ENCODE measurements around the gene HMOX1. TPM values are rescaled to one million over a fixed set of nuclear protein-coding genes. Genes with fewer than 3 reads are reported as not detected.

The HMOX1 gene, protein sequence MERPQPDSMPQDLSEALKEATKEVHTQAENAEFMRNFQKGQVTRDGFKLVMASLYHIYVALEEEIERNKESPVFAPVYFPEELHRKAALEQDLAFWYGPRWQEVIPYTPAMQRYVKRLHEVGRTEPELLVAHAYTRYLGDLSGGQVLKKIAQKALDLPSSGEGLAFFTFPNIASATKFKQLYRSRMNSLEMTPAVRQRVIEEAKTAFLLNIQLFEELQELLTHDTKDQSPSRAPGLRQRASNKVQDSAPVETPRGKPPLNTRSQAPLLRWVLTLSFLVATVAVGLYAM
- polyA plus RNA-seq (ENCODE audit: insufficient read length in 4 of 4): 10 to 100 TPM; 39.9 to 56.6 (median 43.2) TPM

DNA sequence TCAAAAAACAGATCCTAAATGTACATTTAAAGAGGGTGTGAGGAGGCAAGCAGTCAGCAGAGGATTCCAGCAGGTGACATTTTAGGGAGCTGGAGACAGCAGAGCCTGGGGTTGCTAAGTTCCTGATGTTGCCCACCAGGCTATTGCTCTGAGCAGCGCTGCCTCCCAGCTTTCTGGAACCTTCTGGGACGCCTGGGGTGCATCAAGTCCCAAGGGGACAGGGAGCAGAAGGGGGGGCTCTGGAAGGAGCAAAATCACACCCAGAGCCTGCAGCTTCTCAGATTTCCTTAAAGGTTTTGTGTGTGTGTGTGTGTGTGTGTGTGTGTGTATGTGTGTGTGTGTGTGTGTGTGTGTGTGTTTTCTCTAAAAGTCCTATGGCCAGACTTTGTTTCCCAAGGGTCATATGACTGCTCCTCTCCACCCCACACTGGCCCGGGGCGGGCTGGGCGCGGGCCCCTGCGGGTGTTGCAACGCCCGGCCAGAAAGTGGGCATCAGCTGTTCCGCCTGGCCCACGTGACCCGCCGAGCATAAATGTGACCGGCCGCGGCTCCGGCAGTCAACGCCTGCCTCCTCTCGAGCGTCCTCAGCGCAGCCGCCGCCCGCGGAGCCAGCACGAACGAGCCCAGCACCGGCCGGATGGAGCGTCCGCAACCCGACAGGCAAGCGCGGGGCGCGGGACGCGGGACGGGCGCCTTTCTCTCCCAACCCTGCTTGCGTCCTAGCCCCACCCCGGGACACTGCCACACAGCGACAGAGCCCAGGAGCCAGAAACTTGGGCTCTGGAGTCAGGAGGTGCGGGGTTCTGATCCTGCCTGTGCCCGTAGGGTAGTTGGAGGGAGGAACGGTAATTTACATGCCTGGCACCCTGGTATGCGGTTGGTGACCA, at the start of gene HMOX1:
HMOX1 (plus strand) TSS at position 560 of the 887 bp plus-strand sequence; CDS start at position 638, 78 bp downstream.
- DNase-seq (ENCODE audit: low read depth in 4 of 4, low spot score in 3 of 4): peak in 2 of 4 donors; percentile 57 to 62

- DNase-seq (ENCODE audit: low read depth in 4 of 4, low spot score in 3 of 4): no peak
These were observed 48.6 kb upstream of the HMOX1 start for GRCh38 chr22:35332278-35332677.

GRCh38 chr22:35333220-35333619, 47.7 kb upstream of the HMOX1 start:
- DNase-seq (ENCODE audit: low read depth in 4 of 4, low spot score in 3 of 4): no peak

DNA sequence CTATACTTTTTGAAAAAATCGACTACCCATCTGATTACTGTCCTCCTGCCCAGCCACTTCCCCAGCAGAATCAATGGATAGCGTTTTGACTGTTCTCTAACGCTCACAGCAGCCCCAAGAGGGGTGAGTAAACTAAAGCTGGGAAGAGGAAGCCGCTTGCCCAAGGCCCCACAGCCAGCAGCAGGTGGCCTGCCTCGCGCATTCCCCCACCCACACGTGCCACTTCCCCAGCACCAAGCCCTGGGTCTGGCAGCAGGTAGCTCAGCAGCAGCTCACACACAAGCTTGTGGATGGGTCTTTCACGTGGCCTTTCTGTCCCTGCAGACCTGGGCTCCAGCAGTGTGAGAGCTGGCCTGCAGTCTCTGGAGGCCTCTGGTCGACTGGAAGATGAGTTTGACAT, 46.9 kb upstream of the HMOX1 start:
- DNase-seq (ENCODE audit: low read depth in 4 of 4, low spot score in 3 of 4): no peak

- no peak for DNase-seq (ENCODE audit: low read depth in 4 of 4, low spot score in 3 of 4)
These were observed 45.4 kb upstream of the HMOX1 start for GRCh38 chr22:35335468-35335867.

DNA sequence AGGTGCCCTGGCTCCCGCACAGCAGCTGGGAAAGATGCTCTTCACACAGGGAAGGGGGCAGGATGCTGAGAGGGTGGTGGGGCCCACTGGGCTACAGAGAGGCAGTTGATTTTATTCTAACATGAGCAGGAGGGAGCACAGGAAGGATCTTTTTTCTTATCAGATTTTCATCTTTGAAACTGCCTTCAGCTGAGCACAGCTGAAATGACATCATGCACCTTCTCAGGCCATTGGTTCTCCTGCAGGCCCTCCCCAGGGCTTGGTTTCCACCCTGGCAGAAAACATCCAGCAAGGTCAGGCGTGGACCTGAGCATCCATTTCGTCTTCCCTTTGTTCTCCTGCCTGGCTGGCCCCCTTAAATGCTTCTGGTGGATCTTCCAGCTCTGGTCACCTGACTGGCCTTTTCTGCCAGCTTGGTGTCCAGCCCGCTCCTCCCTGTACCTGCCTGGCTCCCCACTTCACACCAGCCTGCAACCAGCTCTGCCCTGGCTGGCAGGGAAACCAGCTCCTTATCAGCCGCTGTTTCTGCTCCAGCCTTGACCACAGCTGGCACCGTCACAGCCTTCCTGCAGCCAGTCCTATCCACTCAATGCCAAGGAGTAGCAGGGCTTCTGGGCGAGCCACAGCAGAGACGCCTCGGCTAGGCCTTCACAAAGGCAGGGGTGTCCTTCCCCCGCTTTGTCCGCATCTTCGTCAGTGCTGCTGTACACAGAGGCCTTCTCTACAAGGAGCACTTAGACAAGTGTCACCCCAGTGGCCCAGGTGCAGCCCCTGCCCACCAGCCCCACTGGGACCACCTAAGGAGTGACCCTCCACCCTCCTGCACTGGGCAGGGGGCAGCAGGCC, 44.7 kb upstream of the HMOX1 start:
- DNase-seq (ENCODE audit: low read depth in 4 of 4, low spot score in 3 of 4): no peak

DNA sequence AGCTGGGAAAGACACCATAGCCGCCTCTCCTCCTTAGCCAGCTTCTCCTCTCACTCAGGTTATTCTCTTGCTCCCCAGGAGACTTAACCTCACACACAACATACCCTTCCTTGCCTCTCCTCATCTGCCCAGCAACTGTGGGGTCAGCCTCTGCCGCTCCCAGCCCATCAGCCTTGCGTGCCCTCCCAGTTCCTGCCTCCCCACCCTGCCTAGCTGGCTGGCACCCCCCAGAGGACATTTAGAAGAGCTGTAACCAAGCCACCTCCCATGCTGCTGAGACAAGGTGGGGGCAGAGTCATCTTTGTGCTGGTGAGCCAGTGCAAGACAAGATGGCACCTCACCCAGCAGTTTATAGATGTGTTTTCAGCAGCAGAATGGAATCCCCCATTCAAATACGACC, 43.0 kb upstream of the HMOX1 start:
- no peak for DNase-seq (ENCODE audit: low read depth in 4 of 4, low spot score in 3 of 4)

- no peak for DNase-seq (ENCODE audit: low read depth in 4 of 4, low spot score in 3 of 4)
These were observed 39.6 kb upstream of the HMOX1 start for GRCh38 chr22:35341090-35341874.

GRCh38 chr22:35342390-35342789, 38.5 kb upstream of the HMOX1 start:
- DNase-seq (ENCODE audit: low read depth in 4 of 4, low spot score in 3 of 4): no peak

GRCh38 chr22:35343664-35344550, 37.0 kb upstream of the HMOX1 start:
- no peak for DNase-seq (ENCODE audit: low read depth in 4 of 4, low spot score in 3 of 4)

GRCh38 chr22:35344956-35345690, 35.8 kb upstream of the HMOX1 start:
- no peak for DNase-seq (ENCODE audit: low read depth in 4 of 4, low spot score in 3 of 4)

DNA sequence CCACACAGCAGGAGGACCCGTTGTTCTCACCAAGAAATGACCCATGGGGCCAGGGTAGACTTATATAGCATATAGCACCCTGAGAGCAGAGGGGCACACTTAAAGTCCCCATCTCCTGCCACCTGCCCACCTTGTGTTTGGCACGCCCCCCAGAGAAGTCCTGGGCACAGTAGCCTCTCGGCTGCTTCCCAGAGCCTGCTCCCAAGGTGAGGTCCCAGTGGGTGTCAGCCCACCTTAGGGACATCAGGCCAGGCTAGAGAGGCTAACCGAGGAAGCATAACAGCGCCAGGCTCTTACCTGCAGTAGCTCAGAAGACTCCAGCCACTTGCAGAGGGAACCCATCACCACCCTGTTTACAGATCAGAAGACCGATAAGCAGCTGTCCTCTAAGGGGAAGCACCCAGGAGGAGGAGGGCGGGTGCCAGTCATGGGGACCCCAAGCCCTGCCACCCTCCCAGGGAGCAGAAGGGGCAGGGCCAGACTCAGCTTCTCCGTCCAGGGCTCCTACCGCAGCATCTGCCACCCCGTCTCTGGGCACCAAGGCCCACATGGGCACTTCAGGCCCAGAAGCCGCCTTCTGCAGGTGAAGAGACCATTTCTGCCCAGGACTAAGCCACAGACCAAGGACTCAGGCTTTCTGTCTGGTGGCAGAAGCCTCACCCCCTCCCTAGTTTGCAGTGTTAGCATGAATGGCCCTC, 34.9 kb upstream of the HMOX1 start:
- no peak for DNase-seq (ENCODE audit: low read depth in 4 of 4, low spot score in 3 of 4)

GRCh38 chr22:35346596-35347220, 34.2 kb upstream of the HMOX1 start:
- no peak for DNase-seq (ENCODE audit: low read depth in 4 of 4, low spot score in 3 of 4)

GRCh38 chr22:35347462-35347861, 33.4 kb upstream of the HMOX1 start:
- DNase-seq (ENCODE audit: low read depth in 4 of 4, low spot score in 3 of 4): no peak

DNA sequence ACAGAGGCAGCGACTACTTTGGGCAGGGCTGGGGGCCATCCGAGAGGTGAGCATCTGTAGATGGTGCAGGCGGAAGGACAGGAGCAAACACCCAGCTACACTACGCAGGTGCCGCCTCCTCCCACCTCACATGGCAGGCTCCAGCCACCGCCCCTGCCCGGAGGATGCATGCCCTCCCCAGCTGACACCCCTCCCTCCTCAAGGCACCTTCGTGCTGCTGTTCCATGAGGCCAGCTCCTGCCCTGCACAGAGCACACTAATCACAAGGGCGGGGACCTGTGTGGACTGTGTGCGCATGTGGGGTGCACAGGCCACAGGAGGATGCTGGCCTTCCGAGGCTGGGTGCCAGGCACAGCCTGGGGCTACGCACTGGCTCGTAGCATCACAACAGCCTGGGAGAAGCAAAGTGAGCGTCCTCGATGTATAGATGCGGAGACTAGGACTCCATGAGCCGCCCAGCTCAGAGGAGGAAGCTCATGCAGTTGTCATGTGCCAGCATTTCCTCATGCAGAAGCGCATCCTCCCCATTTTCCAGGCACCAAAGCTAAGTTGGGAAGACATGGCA, 32.8 kb upstream of the HMOX1 start:
- no peak for DNase-seq (ENCODE audit: low read depth in 4 of 4, low spot score in 3 of 4)

DNA sequence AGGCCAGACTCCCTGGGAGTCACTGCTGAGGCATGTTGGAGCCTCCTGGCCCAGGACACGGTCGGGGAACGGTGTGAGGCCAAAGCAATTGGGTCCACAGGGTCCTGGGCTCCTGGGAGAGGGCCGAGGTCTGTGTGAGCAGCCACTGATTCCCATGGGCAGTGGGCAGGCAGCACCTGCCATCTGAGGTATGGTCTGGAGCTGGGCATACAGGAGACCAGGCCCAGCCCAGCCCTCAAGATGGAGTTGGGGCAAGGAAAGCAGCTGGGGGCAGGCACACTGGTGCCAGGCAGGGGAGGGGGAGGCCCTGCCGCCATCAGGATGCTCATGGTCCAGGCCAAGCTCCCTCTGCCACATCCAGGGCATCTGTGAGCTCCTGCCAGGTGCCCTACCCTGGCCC, 32.2 kb upstream of the HMOX1 start:
- no peak for DNase-seq (ENCODE audit: low read depth in 4 of 4, low spot score in 3 of 4)

DNA sequence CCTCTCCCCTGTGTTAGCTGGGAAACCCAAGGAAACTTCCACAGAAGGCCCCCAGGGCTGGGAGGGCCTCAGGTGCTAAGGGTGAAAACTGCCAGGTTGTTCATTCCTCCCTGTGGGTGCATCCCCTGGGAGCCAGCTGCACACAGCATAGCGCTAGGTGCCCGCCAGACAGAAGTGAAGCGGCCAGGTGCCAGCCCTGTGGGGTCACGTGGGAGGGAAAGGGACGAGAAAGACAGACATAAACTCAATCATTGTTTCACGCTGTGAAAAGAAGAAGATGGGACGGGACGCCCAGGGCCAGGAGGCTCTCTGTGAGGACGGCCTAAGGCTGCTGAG, 31.6 kb upstream of the HMOX1 start:
- no peak for DNase-seq (ENCODE audit: low read depth in 4 of 4, low spot score in 3 of 4)
